DMS153 treated with DMSO at 0.1 percent for 48 hours (cell line): ENCODE data around the gene CREBRF.
"Not testable (repeated sequence)": the region's sequence is repeated elsewhere in the genome, so short reads cannot be mapped to it uniquely, and the experiment has no call there.

Experiments
- DNase-seq: peaks from one replicate; lab custom pipeline; 2025; ENCODE audit not compliant: unreplicated experiment; lab: John Stamatoyannopoulos, UW

CREBRF gene

DNA sequence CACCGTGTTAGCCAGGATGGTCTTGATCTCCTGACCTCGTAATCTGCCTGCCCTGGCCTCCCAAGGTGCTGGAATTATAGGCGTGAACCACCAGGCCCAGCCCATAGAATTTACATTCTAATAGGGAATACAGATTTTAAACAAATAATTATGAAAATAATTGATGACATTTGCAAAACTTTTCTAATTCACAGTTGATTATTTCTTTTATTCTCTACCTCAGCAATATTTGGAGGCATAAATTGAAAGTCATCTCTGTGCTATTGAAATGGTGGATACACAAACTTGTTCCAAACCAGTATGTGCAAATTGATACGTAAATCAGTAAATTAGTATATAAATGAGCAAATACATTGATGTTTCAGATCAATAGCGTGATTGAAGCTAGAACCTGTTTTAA, 96.4 kb downstream of the CREBRF start:
- no peak for DNase-seq

DNA sequence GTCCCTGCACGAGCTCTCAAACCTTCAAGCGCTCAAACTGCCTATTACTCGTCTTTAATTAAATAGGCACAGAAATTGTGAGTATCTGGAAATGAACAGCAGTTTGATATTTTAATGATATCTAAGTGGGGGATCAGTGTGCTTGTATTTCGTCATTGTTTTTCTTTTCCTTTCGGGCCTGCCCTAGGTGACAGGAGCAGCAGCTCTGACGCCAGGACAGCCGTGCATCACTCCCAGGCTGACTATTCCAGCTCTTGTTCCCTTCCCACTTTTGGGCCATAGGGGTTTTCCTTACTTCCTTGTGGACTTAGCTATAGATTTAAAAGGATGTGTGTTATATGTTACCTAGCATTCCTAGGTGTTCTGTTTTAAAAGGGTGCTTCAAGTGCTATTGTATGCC, 97.7 kb downstream of the CREBRF start:
- DNase-seq: no peak

DNA sequence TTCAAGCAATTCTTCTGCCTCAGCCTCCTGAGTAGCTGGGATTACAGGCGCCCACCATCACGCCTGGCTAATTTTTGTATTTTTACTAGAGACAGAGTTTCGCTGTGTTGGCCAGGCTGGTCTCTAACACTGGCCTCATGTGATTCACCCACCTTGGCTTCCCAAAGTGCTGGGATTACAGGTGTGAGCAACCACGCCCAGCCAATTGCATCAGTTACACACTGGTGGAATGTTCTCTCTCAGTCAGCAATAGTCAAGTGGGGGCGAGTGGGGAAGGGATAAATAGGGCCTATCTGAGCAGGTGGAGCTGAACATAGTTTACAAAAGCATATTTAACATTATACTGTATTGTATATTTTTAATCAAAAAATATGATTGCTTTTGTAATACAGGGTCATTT, 98.5 kb downstream of the CREBRF start:
- not testable (repeated sequence) for DNase-seq

DNA sequence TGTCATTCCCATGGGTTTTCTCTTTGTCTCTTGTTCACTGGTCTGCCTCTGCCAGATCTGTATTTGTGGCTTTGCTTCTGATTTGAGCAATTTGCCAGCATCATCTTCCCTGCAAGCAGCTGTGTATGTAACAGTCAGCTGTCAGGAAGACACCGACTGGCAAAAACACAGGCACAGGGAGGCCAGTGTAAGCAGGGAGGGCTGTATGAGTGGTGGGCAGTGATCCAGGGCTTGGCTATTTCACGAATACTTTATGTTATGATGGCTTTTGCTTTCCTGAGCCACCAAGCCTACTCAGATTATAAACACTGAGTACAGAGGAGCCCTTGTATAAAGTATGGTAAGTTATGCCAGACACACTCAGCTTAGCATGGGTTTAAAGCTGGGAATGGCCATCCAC, 99.8 kb downstream of the CREBRF start:
- DNase-seq: no peak

DNA sequence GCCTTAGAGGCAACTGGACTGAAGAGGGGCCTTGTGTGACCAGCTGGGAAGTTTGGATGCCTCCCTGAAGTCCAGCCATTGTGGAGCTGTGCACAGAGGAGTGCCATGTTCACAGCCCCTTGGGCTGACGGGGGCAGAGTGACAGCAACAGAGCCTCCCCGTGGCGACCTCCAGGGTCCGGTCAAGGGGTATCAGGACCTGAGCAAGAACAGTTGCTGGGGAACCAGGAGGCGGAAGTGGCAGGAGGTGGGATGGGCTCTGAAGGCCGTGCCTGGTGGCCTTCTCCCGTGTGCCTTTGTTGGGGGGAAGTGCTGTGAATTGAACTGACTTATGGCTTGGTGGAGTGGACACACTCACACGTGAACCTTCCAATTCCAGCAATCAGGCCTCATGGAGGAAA, 102.2 kb downstream of the CREBRF start:
- DNase-seq: no peak

DNA sequence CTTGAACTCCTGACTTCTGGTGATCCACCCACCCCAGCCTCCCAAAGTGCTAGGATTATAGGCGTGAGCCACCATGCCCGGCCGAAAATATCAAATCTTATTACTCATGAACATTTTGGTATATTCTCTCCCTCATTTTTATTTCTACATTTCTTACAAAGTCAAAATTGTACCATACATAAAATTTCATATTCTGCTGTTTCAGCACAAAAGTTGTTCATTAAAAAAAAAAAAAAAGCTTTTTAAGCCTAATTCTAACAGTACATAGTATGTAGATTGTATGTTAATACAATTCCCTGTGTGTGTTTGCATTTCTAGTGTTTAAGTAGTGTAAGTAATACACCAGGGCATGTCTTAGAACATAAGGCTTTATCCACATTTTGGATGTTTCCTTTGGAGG, 103.1 kb downstream of the CREBRF start:
- DNase-seq: no peak

DNA sequence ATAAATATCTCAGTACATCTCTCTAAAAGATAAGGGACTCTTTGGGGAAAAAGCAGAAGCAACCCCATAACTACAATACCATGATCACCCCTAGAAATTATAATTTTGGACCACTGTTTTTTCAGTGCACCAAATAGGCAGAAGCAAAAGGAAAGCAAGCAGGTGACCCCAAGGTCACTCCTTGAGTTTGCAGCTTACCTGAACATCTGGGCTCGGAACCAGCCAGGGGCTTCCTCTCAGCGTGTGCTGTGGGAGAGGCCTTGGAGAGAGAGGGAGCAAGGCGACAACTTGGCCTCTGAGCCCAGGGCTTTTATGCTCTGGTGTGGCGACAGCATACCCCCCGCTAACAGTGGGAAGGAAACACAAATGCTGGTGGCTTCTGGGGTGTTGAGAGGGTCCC, 105.0 kb downstream of the CREBRF start:
- no peak for DNase-seq

DNA sequence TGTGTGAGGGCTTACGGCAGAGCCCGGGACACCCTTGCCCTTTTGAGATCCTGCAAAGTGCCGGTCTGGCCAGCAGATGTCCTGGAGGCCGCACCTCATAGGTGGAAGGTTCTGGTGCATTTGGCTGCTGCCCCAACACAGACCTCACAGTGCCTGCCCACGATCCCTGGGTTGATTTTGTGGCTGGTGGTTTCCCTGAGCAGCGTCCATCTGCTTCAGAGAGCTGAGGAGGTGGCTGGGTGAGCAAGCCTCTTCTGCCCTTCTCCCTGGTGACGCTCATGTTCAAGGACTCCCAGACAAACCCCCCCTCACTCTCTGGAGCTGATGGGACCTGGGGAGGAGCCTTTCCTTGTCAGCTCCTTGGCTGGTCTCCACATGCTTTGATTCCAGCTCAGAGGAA, 107.1 kb downstream of the CREBRF start:
- DNase-seq: no peak

DNA sequence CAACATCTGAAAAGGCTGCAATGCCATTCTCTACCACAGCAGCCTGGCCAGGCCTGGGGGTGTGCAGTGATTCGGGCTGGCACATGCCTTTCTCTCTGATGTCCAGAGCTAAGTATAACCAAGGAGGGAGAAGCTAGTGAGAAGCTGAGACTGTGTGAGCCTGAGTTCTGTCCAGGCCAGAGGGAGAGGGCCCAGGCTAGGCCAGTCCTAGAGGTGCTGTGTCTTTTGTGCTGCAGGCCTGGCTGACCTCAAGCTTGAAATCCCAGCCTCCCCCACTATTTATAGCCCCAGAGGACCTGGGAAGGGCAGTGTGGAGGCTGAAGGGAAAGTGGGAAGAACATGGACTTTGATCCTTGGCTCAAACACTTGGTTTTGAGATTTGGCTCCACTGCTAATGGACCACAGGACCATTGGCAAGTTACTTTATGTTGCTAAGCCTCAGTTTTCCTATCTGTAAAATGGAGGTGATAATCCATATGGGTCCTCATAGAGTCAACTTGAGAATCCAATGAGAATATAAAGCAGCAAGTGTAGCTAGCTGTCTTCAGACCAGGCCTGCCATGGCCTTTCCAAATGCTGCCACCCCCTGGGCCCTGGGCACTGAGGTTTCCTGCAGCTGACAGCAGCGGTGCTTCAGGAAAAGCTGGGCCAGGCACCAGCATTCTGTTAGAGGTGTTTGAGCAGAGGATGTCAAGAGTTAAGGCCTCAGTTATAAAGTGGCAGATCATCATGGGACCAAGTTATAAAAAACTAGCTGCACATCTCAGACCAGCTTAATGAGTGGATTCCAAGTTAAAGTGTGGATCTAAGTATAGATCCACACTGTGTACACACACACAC, 109.2 kb downstream of the CREBRF start:
- DNase-seq: no peak

DNA sequence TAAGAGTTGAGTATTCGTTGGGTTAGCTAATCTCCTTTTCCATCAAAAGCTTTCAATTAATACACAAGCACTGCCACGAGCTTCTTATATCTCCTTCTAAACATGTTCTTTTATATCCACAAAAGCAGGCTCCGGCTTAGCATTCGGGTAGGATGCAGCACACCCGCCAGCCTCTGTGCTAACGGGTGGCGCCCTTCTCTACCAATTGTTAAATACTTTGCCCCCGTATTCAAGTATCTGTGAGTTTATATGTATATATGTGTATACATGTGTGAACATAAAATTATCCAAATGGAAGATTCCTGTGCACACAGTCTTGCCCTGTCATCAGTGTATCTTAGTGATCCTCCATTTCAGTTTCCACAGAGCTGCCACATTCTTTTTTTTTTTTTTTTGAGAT, 116.0 kb downstream of the CREBRF start:
- no peak for DNase-seq

DNA sequence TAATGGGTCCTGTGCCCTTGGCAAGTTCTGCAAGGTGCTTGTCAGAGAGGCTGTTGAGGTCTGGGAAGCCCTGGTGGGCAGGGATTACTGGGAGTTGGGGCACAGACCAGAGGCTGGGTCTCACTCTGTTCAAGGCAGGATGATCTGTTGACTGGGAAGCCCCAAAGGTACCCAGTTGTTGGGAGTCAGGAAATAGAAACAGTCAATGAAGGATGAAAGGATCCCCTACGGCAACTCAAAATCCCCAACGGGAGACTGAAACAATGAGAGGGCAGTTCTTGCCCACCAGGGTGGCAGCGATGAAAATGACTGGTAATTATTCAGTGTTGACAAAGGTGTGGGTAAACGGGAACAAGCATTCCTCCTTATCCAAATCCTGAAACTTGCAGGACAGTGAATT, 119.4 kb downstream of the CREBRF start:
- DNase-seq: no peak

DNA sequence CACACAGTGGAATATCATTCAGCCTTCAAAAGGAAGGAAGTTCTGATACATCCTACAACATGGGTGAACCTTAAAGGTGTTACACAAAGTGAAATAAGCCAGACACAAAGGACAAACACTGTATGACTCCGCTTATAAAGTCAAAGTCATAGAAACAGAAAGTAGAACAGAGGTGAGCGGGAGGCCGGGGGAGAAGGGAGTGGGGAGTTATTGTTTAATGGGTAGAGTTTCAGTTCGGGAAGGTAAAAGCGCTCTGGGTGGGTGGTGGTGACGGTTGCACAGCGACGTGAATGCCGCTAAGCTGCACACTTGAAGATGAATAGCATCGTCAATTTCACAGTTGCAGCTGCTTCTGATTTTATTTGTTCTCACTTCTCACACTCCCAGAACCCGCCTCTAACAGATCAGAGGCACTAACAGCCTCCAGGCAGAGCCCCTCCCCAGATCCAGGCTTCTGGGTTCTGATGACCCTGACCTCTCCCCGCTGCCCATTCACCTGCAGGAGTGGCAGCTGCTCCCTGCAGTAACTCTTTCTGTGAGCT, 122.3 kb downstream of the CREBRF start:
- no peak for DNase-seq

DNA sequence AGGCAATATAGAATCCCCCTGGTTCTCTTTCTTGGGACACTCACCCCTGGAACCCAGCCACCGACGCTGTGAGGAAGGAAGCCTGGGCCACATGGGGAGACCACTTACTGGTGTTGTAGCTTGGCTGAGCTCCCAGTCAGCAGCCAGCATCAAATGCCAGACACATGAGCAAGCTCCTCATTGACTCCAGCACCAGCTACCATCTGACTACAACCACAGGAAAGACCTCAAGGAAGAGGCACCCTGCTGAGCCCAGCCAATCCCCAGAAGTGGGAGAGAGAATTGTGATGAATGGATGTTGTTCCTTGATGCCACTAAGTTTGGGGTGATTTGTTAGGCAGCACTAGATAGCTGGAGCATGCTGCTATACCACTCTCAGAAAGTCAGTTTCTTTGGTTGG, 124.2 kb downstream of the CREBRF start:
- no peak for DNase-seq

DNA sequence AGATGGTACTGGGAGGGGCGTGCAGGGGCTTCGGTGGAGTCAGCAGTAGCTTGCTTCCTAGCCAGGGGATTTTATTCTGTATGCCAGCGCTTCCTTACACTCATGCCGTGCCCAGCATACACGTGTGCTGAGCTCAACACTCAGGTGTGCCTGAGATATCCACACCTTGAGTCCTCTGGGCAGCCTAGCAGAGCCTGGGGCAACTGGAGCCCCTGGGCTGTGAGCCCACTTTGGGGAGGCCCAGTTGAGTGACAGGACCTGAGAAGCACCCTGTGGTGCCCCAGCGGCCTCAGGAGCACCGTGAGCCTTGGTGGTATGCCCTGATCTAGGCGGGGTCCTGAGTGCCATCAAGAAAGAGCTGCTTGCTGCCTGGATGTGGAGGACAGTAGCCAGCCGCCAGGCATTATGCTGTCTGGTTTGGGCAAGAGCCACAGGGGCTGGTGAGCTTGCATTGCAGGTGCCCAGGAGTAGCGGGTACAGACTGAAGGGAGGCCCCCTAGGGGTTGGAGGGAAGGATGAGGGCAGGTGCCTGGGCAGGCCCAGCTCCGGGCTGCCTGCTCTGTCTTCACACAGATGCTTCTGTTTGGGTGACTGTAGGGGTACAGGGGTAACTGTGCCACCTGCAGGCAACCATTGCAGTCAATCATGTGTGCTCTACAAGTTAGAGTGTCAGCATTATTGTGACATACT, 131.0 kb downstream of the CREBRF start:
- no peak for DNase-seq

DNA sequence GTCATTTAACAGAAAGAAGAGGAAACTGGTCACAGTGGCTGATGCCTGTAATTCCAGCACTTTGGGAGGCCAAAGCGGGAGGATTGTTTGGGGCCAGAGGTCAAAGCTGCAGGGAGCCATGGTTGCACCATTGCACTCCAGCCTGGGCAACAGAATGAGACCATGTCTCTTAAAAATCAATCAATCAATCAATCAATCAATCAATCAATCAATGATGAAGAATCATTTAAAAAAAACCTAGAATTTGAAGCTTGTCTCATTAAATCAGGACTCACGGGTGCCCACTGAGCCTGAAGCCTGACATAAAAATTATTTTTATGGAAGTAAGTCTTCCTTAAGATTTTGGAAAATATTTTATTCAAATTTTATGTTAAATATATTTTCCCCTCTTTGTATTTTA, 132.1 kb downstream of the CREBRF start:
- DNase-seq: no peak
